GM04503 (cell line): Measurements from ENCODE around the gene VPS52.

ENCODE experiments used
- DNase-seq: peaks from one replicate; pipeline ENCODE4 v3.0.0-alpha.2; 2012; ENCODE audit warnings: low read depth

VPS52 gene

GRCh38 chr6:33211136-33211535 is 60.5 kb downstream of the VPS52 start:
- no peak for DNase-seq

DNA sequence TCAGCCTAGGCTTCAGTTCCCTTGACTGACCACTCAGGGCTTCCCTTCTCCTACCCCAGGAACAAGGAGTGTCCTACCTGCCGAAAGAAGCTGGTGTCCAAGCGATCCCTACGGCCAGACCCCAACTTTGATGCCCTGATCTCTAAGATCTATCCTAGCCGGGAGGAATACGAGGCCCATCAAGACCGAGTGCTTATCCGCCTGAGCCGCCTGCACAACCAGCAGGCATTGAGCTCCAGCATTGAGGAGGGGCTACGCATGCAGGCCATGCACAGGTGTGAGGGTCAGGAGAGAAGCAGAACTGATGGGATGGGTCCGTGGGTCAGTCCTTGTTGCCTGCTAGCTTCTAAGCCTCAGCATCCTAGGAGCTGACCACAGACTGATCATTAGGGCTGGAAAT is 61.8 kb downstream of the VPS52 start:
- no peak for DNase-seq

DNA sequence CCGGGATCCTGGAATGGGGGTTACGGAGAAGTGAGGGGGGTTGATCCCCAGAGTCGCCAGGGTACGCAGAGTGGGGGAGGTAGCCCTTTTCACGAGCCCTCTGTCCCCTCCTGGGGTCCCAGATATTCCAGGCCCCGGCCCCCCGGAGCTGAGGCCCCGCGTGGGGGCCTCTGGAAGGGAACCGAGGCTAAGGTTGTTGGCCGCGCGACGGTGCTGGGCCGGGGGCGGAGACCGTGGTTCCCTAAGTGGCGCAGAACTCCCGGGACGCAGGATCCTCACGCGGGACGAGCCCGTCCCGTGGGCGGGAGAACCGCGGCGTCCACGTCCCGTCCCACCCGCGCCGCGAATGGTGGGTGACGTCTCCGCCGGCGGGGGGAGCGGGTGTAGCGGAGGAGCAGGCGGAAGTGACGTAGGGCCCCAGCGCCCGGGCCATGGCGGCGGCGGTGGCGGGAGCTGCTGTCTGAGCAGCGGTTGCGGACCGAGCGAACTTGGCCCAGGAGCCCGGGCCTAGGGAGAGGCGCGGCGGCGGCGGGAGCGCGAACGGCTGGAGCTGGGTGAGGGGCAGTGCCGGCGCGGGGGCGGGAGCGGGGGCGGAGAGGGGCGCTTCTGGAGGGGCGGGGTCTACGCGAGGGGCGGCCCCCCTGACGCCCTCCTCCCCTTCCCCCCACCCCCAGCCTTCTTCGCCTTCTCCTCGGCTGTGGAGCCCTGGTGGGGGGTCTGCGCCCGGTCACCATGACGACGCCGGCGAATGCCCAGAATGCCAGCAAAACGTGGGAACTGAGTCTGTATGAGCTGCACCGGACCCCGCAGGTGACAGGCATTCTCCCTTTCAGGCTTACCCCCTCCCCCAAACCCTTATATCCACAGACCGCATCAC is 63.3 kb downstream of the VPS52 start, which contains the start of gene RING1:
Gene RING1 (plus strand): TSS at position 410 of the 877 bp plus-strand sequence. CDS start 323 bp downstream, at position 733.
- peak; percentile 27 for DNase-seq

- no peak for DNase-seq
Observed at GRCh38 chr6:33207552-33208090, 64.1 kb downstream of the VPS52 start.

- DNase-seq, result peak; percentile 31
Observed at GRCh38 chr6:33206864-33207551, 64.7 kb downstream of the VPS52 start.

DNA sequence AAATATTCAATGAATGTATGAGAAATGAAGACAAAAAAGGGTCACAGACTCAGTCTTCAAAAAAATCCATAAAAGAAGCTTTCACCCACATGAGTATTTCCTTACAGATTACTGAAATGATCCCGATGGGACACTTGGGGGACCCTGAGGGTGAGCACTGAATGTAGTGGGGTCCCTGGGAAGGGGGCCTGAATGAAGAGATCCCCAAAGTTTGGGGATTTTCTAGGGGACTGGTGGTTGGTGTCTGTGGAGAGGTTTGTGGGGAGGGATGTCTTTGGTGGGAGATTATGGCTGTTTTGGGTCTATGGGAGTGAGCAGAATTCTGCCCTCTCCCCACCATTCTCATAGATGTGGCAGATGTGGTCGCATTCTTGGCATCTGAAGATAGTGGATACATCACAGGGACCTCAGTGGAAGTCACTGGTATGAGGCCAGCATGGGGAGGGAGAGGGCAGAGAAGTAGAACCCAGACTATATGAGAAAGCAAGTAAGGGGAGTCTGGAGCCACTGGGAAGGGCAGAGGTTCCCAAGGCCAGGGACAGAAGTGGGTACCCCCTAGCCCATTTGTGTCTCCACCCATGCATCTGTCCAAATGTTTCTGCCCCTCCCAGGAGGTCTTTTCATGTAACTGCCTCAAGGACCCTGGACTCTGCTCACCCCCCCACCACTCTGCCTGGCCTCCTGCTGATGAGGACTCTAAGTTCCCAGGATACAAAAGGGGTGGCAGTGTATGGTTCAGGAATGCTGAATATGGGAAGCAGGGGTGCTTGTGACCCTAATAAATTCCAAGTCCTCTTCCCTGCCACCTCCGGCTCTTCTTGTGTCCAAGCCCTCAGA is 65.4 kb downstream of the VPS52 start:
- no peak for DNase-seq

DNA sequence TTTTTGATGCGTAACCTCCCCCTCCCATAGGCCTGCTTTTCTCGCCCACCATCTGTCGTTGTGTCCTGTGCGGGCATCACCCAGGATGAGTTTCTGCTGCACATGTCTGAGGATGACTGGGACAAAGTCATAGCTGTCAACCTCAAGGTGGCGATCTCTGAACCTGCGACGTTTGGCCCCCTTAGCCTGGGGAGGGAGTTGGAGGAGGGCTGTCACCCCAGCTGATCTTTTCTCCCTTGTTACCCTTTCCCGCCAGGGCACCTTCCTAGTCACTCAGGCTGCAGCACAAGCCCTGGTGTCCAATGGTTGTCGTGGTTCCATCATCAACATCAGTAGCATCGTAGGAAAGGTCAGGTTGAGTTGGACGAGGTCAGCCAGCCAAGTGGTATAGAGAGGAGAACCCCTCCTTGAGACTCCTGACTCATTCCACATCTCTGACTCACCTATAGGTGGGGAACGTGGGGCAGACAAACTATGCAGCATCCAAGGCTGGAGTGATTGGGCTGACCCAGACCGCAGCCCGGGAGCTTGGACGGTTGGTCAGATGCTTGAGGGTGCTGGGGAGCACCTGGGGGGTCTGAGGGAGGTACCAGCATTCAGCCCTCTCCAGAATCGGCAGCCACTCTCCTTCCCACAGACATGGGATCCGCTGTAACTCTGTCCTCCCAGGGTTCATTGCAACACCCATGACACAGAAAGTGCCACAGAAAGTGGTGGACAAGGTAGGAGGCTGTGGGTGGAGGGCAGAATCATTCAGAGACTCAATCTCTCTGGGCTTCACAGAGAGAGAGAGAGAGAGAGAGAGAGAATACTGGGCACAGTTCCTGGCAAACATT is 66.3 kb downstream of the VPS52 start:
- DNase-seq, result peak; percentile 26

GRCh38 chr6:33204415-33205190 is 67.1 kb downstream of the VPS52 start, which contains the start of gene HSD17B8:
HSD17B8 (plus strand) TSS chr6:33204655; CDS start chr6:33204669, 14 bp downstream.
- peak; percentile 33 for DNase-seq

- DNase-seq, result no peak
Observed at GRCh38 chr6:33204165-33204414, 67.6 kb downstream of the VPS52 start.

- no peak for DNase-seq
Observed at GRCh38 chr6:33203443-33204164, 68.1 kb downstream of the VPS52 start.

- no peak for DNase-seq
Observed at GRCh38 chr6:33202799-33203198, 68.9 kb downstream of the VPS52 start.

DNA sequence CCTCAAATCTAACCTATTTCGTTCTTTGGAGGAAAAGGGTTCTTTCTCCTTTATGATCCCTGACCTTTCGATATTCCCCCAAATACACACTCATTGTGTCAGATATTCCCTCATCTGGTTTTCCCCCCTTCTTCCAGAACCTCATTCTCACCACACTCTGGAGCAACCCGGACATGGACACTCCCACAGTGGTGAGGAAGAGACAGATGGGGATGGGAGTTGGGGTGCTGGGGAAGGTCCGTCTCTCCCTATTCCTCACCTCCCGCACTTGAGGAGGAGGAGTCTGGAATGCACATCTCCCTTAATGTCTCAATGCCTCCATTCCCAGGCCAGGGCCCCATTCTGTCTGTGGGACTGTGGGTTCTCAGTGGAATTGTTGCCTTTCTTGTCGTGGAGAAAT is 69.7 kb downstream of the VPS52 start:
- DNase-seq, result no peak

DNA sequence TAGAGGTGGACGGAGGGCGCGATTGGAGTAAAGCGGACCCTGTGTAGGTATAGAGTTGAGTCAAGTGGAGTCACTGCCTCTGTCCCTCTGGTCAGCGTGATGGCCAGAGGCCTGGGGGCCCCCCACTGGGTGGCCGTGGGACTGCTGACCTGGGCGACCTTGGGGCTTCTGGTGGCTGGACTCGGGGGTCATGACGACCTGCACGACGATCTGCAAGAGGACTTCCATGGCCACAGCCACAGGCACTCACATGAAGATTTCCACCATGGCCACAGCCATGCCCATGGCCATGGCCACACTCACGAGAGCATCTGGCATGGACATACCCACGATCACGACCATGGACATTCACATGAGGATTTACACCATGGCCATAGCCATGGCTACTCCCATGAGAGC is 70.5 kb downstream of the VPS52 start:
- no peak for DNase-seq
